Pulmonary artery endothelial cell (primary cell): ENCODE data around the gene GADD45B. TPM values are rescaled to one million over a fixed set of nuclear protein-coding genes. Genes with fewer than 3 reads are reported as not detected.
"Not testable (repeated sequence)": the region's sequence is repeated elsewhere in the genome, so short reads cannot be mapped to it uniquely, and the experiment has no call there.

Experiments used
- DNase-seq: peaks from one replicate; pipeline ENCODE4 v3.0.0-alpha.2; 2011; ENCODE audit warnings: low read depth, low spot score
- total RNA-seq: library from RNA; depleted of rRNA; stranded (reverse); fragments of >200 nt; gene quantifications from 2 replicates; pipeline ENCODE4 v1.2.3, GENCODE V29; 2014

GADD45B gene
- total RNA-seq, 1 donor from 2014 or later: 28.4 TPM

DNA sequence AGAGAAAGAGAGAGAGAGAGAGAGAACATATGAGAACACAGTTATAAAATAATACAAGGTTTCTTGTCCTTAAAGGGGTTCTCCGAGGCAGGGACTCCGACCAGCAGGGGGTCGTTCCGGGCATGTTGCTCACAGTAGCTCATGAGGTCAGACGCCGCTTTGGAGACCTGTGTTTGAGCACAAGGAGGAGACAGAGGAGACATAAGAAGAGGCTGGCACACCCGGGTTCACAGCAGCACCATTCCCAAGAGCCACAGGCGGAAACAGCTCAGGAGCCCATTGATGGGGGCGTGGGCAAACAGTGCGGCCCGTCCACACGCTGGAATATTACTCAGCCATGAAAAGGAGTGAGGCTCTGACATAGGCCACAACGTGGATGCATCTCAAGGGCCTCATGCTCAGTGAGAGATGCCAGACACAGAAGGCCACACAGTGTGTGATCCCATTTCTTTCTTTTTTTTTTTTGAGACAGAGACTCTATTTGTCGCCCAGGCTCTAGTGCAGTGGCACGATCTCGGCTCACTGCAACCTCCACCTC lies 39.1 kb downstream of the GADD45B start:
- DNase-seq: no peak

- no peak for DNase-seq
Measured at GRCh38 chr19:2516727-2517126, 40.8 kb downstream of the GADD45B start.

DNA sequence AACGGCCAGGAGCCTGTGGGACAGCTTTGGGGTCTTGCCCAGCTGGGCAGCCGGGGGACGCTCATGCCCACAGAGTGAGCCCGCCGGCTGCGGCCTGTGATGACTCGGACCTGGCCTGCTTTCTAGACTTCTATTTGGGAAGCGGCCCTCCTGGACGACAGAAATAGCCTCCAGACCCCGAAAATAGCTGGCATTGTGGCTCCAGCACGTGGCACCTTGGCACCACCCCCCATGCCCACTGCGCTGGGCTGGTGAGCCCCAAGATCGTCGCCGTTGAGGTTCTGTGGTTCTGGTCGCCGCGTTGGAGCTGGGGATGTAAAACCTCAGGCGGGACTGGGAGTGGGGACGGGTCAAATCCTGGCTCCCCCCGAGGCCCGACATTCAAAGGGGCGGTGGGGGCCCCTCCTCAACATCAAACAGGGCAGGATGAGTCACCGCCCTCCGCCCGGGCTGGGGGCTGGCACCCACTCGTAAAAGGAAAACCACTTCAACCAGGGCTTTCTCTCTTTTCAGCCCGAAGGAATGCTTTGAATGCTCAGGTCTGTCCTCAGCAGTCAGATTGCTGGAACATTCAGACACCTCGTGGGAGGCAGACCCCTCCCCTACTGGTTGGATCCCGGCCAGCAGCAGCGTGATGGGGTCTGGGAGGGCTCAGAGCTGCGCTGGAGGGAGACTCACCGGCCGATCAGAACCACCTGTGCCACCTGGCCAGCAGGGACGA lies 42.1 kb downstream of the GADD45B start:
- no peak for DNase-seq

- not testable (repeated sequence) for DNase-seq
Measured at GRCh38 chr19:2518856-2519255, 42.9 kb downstream of the GADD45B start.

GRCh38 chr19:2519482-2519881 lies 43.6 kb downstream of the GADD45B start:
- no peak for DNase-seq

- DNase-seq: no peak
Measured at GRCh38 chr19:2523630-2524311, 47.8 kb downstream of the GADD45B start.

DNA sequence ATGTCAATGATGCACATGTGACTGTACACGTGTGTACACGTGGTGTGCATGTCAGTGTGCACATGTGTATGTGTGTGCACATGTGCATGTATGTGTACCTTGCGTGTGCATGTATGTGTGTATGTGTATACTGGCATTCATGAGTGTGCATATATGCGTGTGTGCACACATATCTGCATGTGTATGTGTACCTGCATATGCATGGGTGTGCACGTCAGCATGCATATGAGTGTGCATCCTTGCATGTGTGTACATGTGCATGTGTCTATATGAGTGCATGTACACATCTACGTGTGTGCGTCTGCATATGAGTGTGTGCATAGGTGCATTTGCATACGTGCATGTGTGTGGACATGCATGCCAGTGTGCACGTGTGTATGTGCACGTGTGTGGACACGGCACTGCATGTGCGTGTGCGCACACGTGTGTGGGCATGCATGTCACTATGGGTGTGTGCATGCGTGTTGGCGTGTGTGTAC lies 48.5 kb downstream of the GADD45B start:
- no peak for DNase-seq

GRCh38 chr19:2524840-2525723 lies 49.2 kb downstream of the GADD45B start:
- no peak for DNase-seq

GRCh38 chr19:2527171-2527570 lies 51.2 kb downstream of the GADD45B start:
- DNase-seq: no peak

GRCh38 chr19:2527686-2528085 lies 51.8 kb downstream of the GADD45B start:
- no peak for DNase-seq

Other genes with a start within 250 kb of the GADD45B start
- gene PLEKHJ1, start 239.8 kb upstream of the GADD45B start, total RNA-seq: 55.3 and 63.0 TPM in 2 replicates
- 45.0 and 50.4 TPM in 2 replicates for gene SF3A2, start 239.3 kb upstream of the GADD45B start, total RNA-seq
- gene AMH, start 226.8 kb upstream of the GADD45B start, total RNA-seq: 0.86 and 1.1 TPM in 2 replicates
- 0.07 and 0.39 TPM in 2 replicates for gene JSRP1, start 219.7 kb upstream of the GADD45B start, total RNA-seq
- not detected in 2 replicates for gene PEAK3, start 194.0 kb upstream of the GADD45B start, total RNA-seq
- not detected in 2 replicates for gene LINGO3, start 168.0 kb upstream of the GADD45B start, total RNA-seq
- gene LSM7, start 147.5 kb upstream of the GADD45B start, total RNA-seq: 112 and 144 TPM in 2 replicates
- 20.0 and 22.5 TPM in 2 replicates for gene SPPL2B, start 147.4 kb upstream of the GADD45B start, total RNA-seq
- gene TMPRSS9, start 115.9 kb upstream of the GADD45B start, total RNA-seq: not detected in 2 replicates
- gene TIMM13, start 48.5 kb upstream of the GADD45B start, total RNA-seq: 59.5 and 60.3 TPM in 2 replicates
- gene LMNB2, start 19.2 kb upstream of the GADD45B start, total RNA-seq: 128 and 224 TPM in 2 replicates
- 0.11 and 0.20 TPM in 2 replicates for gene GNG7, start 226.6 kb downstream of the GADD45B start, total RNA-seq
- under 0.01 and 0.04 TPM in 2 replicates for gene DIRAS1, start 245.2 kb downstream of the GADD45B start, total RNA-seq